GM18861 (cell line): Measurements from ENCODE around the gene KEAP1.

ENCODE experiments used
- ATAC-seq: cut with Tn5 transposase; IDR thresholded peaks from one replicate; pipeline ENCODE4 v1.9.1; 2021; ENCODE audit not compliant: unreplicated experiment

The KEAP1 gene

DNA sequence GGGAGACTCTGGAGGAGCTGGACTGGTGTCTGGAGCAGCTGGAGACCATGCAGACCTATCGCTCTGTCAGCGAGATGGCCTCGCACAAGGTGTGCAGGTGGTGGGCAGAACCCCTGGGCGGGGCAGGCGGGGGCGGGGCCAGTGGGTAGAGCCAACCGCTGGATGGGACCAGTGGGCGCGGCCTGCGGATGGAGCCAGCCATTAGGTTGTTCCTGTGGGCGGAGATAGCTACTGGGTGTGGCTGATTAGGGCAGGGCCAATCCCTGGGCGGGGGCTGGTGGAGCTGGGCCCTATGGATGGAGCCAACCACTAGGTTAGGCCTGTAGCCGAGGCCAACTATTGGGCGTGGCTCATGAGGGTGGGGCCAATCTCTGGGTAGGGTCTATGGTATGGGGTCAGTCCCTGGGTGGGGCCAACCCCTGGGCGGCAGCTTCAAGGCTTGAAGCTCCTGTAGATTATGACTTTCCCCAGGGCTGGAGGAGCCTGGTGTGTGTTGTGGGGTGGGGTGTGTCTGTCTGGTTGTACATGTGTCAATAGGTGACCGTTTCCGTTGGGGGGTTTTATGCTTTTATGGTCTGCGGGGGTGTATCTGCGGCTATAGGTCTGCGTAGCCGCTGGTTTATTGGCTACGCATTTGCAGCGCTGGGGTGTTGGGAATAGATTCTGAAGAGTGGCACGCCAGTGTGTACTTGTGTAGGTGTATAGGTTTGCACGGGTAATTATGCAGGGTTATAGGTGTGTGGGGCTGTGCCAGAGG is 52.1 kb downstream of the KEAP1 start:
- no peak for ATAC-seq

DNA sequence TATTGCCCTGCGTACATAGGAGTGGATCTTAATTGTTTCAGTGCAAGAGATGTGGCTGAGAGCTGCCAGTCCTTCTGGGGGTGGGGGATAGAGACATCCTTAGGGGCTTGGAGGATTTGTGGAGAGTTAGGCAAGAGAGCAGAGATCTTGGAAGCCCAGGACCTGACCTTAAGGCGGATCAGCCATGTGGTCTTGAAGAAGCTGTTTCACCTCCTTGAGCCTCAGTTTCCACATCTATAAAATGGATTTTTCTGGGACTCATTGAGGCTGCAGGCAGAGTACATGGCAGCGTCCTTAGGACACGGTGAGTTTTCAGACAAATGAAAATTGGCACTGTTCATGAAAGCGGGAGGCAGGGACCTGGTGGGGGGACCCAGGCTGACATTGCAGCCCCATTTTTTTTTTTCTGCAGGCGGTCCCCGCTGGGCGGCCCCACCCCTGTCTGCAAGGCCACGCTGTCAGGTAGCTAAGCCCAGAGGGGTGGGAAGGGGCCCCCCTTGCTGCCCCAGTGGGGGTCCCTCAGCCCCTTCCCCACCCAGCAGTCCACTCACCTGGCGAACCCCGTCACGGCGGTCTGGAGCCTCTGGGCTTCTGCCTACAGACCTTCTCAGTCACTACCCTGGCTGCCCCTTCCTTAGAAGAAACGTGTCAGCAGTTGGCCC is 52.8 kb downstream of the KEAP1 start:
- ATAC-seq = no peak

DNA sequence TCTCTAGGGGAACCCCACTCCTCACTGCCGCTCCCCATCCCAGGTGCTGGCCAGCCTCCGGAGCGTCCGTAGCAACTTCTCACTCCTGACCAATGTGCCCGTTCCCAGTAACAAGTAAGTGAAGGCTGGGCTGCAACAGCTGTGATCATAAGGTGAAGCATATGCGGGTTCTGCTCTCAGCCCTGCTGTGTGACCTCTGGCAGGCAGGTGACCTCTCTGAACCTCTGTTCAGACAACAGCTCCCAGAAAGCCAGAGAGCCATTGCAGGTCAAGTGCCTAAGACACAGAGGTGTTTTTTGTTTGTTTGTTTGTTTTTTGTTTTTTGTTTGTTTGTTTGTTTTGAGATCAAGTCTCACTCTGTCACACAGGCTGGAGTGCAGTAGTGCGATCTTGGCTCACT is 54.1 kb downstream of the KEAP1 start:
- no peak for ATAC-seq

- ATAC-seq = no peak
Measured at GRCh38 chr19:10442698-10443097, 60.5 kb downstream of the KEAP1 start.

GRCh38 chr19:10439588-10439987 is 63.6 kb downstream of the KEAP1 start:
- no peak for ATAC-seq
